Pancreas (tissue), 10 donors: ENCODE measurements around the gene GAS7. TPM values are rescaled to one million over a fixed set of nuclear protein-coding genes. Genes with fewer than 3 reads are reported as not detected.

Experiments used
- ATAC-seq, 4 donors: fragments of 200-7000 bp; cut with Tn5 transposase; one replicate each; pipeline versions ENCODE4 v1.8.0 to v1.9.1; 2020; ENCODE audit warnings: mild to moderate bottlenecking in 4 of 4, moderate library complexity in 4 of 4
- DNase-seq, 6 donors: peaks; one replicate each; pipeline ENCODE4 v3.0.0-alpha.2; 2020
- FAIRE-seq: peaks from 2 replicates; lab custom pipeline; 2012; peaks lifted over from hg19 to GRCh38; lab: Jason Lieb, UNC
- H3K27ac ChIP-seq, 4 donors: fragments of 200-600 bp; sonication (generic); 1 replicate in 3 of 4; 2 replicates in 1 of 4; pipeline versions ENCODE4 v1.5.0 to v1.8.0; 2020
- H3K27me3 ChIP-seq, 4 donors: fragments of 200-600 bp; one replicate each; pipeline ENCODE4 v1.8.0; 2021
- H3K36me3 ChIP-seq, 3 donors: fragments of 200-600 bp; sonication (generic) in 1 of 3; one replicate each; pipeline versions ENCODE4 v1.5.0 to v1.8.0; 2020 to 2021
- H3K4me1 ChIP-seq, 3 donors: fragments of 200-600 bp; one replicate each; pipeline ENCODE4 v1.8.0; 2021
- H3K4me3 ChIP-seq, 4 donors: fragments of 200-600 bp; sonication (generic) in 2 of 4; one replicate each; pipeline versions ENCODE4 v1.5.0 to v1.8.0; 2020 to 2021
- H3K9me3 ChIP-seq, 4 donors: fragments of 200-600 bp; one replicate each; pipeline ENCODE4 v1.8.0; 2021
- WGBS, 2 donors: extraction: QIAGEN DNeasy Blood & Tissue Kit; methylation state at CpG; one replicate each; pipeline ENCODE4 v1.1.7; 2013; 5-methylcytosine and 5-hydroxymethylcytosine counted together
- intact Hi-C, 3 donors: fragments of 100-400 bp; cut with DNase I; formaldehyde crosslinking; loops; one replicate each; pipeline versions ENCODE4 v1.11.1 to v1.14.2; 2022
- polyA plus RNA-seq, 2 donors: library from polyadenylated mRNA; stranded (reverse); fragments of 200-250 nt; gene quantifications; one replicate each; pipeline ENCODE4 v1.2.3, GENCODE V29; 2013
- total RNA-seq, 6 donors: library from RNA; stranded (reverse); fragmentation: NEBNext Ultra II Directional in 4 of 6; extraction: Animal tissue kit (Norgen Biotek cat#: 25700) in 4 of 6; gene quantifications; one replicate each; pipeline versions ENCODE4 v1.2.1 to v1.2.4, GENCODE V29; 2021 to 2023
- TF ChIP-seq, protein P1 (sequence below), 4 donors: fragments of 200-600 bp; sonication (generic) in 3 of 4; IDR thresholded peaks; one replicate each; pipeline versions ENCODE4 v1.5.0 to v1.8.0; 2021; ENCODE audit warnings: antibody characterized with exemption in 4 of 4
- donor health status: healthy with polysubstance abuse.
- donor health status: DM: no; HTN: no; CAD: no; lungs with moderate emphysema.
- donor health status: DM: no; HTN: no; CAD: no.
- donor health status: control.
- donor health status: control.
- donor health status: Bipolar disorder and iron deficiency.
- donor health status: DM: yes; HTN: yes; CAD: no.
- donor health status: DM: no; HTN: no; CAD: no.
- donor health status: DM: no; HTN: no; CAD: no.
- donor health status: DM: yes; HTN: yes; CAD: no.

The GAS7 gene
- total and polyA plus RNA-seq, 8 donors: 1.9 to 22.9 (median 3.7) TPM

DNA sequence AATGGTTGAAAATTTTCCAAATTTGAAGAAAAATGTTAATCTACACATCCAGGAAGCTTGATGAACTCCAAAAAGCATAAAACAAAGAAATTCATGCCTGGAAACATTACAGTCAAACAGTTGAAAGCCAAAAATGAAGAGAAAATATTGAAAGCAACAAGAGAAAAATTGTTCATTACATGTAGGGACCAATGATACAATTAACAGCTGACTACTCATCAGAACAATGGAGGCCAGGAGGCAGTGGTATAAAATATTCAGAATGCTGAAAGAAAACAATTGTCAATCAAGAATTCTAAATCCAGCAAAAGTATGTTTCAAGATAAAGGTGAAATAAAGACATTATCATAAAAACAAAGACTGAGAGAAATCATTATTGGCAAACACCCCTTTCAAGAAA is 315.0 kb downstream of the GAS7 start:
- TF ChIP-seq, protein P1, sequence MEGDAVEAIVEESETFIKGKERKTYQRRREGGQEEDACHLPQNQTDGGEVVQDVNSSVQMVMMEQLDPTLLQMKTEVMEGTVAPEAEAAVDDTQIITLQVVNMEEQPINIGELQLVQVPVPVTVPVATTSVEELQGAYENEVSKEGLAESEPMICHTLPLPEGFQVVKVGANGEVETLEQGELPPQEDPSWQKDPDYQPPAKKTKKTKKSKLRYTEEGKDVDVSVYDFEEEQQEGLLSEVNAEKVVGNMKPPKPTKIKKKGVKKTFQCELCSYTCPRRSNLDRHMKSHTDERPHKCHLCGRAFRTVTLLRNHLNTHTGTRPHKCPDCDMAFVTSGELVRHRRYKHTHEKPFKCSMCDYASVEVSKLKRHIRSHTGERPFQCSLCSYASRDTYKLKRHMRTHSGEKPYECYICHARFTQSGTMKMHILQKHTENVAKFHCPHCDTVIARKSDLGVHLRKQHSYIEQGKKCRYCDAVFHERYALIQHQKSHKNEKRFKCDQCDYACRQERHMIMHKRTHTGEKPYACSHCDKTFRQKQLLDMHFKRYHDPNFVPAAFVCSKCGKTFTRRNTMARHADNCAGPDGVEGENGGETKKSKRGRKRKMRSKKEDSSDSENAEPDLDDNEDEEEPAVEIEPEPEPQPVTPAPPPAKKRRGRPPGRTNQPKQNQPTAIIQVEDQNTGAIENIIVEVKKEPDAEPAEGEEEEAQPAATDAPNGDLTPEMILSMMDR (IDR thresholded peaks at IDR 0.05): no peak
- ATAC-seq (no peak), FAIRE-seq (no peak), DNase-seq (no peak)
- no peaks in the 10 kb centered on the region for H3K27me3 ChIP-seq
- no peak overlapping the region for H3K4me3 ChIP-seq
- H3K4me1 ChIP-seq: no peaks in the 10 kb centered on the region
- intact Hi-C loops: no loop called here
- no peaks in the 10 kb centered on the region for H3K9me3 ChIP-seq
- no peaks in the 10 kb centered on the region for H3K36me3 ChIP-seq
- no peak overlapping the region for H3K27ac ChIP-seq

GRCh38 chr17:9880582-9880999 is 317.8 kb downstream of the GAS7 start:
- FAIRE-seq (no peak), ATAC-seq (peak in 3 of 4 donors; percentile 24 to 81 (median 72)), DNase-seq (no peak)
- H3K4me3 ChIP-seq: no peak overlapping the region
- no peak overlapping the region for H3K27ac ChIP-seq
- H3K4me1 ChIP-seq: no peaks in the 10 kb centered on the region
- no peaks in the 10 kb centered on the region for H3K27me3 ChIP-seq
- intact Hi-C loops: no loop called here
- TF ChIP-seq, protein P1 (IDR thresholded peaks at IDR 0.05): no peak
- WGBS, 2 donors: 51 to 66% methylated on average over 3 of the region's 3 CpGs
- H3K36me3 ChIP-seq: no peaks in the 10 kb centered on the region
- H3K9me3 ChIP-seq: no peaks in the 10 kb centered on the region

DNA sequence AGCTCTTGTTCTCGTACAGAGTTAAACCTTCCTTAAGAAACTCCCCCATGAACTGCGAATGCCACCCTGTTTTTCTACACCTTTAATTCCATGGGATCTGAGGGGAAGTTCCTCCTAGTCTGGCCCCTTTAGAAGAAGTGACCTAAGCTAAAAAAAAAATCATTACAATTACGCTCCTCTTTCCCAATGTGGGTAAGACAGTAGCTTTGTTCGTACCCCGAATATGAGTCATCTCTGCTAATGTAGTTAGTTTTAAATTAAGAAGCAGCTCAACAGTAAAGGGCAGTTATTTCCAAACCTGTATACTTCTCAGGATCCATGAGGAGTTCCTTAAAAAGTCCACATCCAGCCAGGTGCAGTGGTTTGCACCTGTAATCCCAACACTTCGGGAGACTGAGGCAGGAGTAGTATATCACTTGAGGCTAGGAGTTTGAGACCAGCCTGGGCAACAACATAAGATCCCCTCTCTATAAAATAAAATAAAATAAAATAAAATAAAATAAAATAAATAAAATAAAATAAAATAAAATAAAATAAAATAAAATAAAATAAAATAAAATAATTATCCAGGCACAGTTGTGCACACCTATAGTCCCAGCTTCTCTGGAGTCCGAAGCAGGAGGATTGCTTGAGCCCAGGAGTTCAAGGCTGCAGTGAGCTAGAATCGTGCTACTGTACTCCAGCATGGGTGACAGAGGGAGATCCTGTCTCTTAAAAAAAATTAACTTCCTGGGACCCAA is 319.4 kb downstream of the GAS7 start:
- TF ChIP-seq, protein P1 (IDR thresholded peaks at IDR 0.05): no peak
- no peak overlapping the region for H3K27ac ChIP-seq
- H3K36me3 ChIP-seq: no peaks in the 10 kb centered on the region
- 74 to 82% methylated on average over 8 of the region's 8 CpGs for WGBS, 2 donors
- H3K9me3 ChIP-seq: no peaks in the 10 kb centered on the region
- DNase-seq (no peak), FAIRE-seq (no peak), ATAC-seq (no peak)
- no peaks in the 10 kb centered on the region for H3K4me1 ChIP-seq
- H3K4me3 ChIP-seq: no peak overlapping the region
- intact Hi-C loops: no loop called here
- H3K27me3 ChIP-seq: no peaks in the 10 kb centered on the region

DNA sequence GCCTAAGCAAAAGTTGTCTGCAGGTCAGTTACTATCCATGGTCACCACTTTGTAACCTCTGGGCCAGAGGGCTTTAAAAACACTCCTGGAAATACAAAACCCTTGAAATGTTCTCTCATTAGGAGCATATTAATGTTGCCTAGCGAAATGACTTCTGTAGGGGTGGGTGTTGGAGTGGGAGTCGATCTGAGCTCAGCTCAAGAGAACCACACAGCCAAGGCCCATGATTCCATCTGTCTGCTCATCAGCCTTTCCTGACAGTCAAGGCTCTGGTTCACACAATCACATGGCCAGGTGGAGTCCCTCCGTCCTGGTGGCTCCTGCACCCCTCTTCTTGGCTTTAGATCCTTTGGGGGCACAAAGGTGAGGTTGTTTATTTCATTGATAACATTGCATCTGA is 320.1 kb downstream of the GAS7 start:
- Histone ChIP-seq H3K27me3 (no peaks in the 10 kb centered on the region), H3K4me3 (no peak overlapping the region), H3K9me3 (no peaks in the 10 kb centered on the region), H3K4me1 (no peaks in the 10 kb centered on the region), H3K27ac (no peak overlapping the region), H3K36me3 (no peaks in the 10 kb centered on the region)
- DNase-seq (no peak), FAIRE-seq (no peak), ATAC-seq (no peak)
- WGBS, 2 donors: 35 to 41% methylated on average over 3 of the region's 3 CpGs
- TF ChIP-seq, protein P1 (IDR thresholded peaks at IDR 0.05): no peak
- intact Hi-C loops: no loop called here

- H3K4me1 ChIP-seq: no peaks in the 10 kb centered on the region
- no peaks in the 10 kb centered on the region for H3K9me3 ChIP-seq
- H3K27me3 ChIP-seq: no peaks in the 10 kb centered on the region
- H3K4me3 ChIP-seq: no peak overlapping the region
- 43 to 54% methylated on average over 3 of the region's 3 CpGs for whole genome bisulfite sequencing, 2 donors
- no peak for DNase-seq
- H3K27ac ChIP-seq: no peak overlapping the region
- no peak for FAIRE-seq
- TF ChIP-seq, protein P1 (IDR thresholded peaks at IDR 0.05): no peak
- no peaks in the 10 kb centered on the region for H3K36me3 ChIP-seq
- peak in 2 of 4 donors; percentile 56 to 79 for ATAC-seq
- intact Hi-C loops: no loop called here
Observed at GRCh38 chr17:9875441-9875840, 323.0 kb downstream of the GAS7 start.
